ENCODE results near the gene CYP11A1. TPM values are rescaled to one million over a fixed set of nuclear protein-coding genes. Genes with fewer than 3 reads are reported as not detected.

The CYP11A1 gene
- polyA plus RNA-seq, 4 donors: 0.54 to 2.7 (median 0.73) TPM

DNA sequence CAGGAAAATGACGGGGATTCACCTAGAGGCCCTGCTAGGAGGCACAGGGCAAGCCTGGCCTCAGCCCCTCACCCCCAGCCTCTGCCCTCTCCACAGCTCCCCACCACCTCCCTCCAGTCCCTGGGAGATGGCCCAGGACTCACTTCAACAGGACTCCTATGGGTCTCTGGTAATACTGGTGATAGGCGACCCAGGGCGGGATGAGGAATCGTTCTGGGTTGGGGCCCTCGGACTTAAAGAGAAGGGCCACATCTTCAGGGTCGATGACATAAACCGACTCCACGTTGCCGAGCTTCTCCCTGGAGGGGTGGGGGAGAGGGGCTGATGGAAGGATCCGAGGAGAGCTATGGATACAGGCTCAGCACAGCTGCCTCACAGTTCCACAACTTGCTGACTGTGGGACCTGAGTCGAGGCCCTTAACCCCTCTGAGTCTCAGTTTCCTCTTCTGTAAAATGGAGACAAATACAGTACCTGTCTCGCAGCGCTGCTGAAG lies 19.6 kb downstream of the CYP11A1 start:
- Histone ChIP-seq H3K4me3 (ENCODE audit: low read depth in 1 of 3, low read length in 3 of 3) (no peak overlapping the region), H3K36me3 (ENCODE audit: control insufficient read depth in 3 of 3, insufficient read depth in 2 of 3, low read depth in 1 of 3, low read length in 3 of 3) (no peaks in the 10 kb centered on the region), H3K27me3 (ENCODE audit: control insufficient read depth in 3 of 3, insufficient read depth in 3 of 3, low read length in 3 of 3) (peaks cover 0 to 5% (median 0%) of the 10 kb centered on the region in 3 donors), H3K9me3 (ENCODE audit: control insufficient read depth in 2 of 2, insufficient read depth in 1 of 2, low read depth in 1 of 2, low read length in 1 of 2) (no peaks in the 10 kb centered on the region), H3K4me1 (ENCODE audit: control insufficient read depth in 3 of 3, insufficient read depth in 2 of 3, low read depth in 1 of 3, low read length in 2 of 3) (no peaks in the 10 kb centered on the region), H3K27ac (ENCODE audit: low read depth in 1 of 3, low read length in 2 of 3) (no peak overlapping the region)
- WGBS, 3 donors: 84 to 90% (median 85%) methylated on average over 13 of the region's 13 CpGs
- DNase-seq (no peak), FAIRE-seq (no peak)

DNA sequence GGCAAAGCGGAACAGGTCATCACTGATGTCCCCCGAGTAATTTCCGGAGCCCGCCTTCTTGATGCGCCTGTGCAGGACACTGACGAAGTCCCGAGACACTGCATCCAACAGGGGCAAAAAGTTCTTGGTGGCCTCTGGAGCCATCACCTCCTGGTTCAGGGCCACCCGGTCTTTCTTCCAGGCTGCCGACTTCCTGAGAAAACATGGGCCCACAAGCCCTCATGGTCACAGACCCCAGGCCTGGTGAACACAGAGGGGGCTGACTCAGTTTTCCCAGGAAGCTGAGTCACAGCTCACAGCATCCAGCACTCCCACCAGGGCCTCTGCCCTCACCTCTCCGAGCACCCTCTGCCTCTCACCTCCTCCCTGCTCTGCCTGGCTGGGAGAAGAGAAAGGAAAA lies 22.4 kb downstream of the CYP11A1 start:
- no peak for FAIRE-seq
- H3K27ac ChIP-seq (ENCODE audit: low read depth in 1 of 3, low read length in 2 of 3): no peak overlapping the region
- H3K27me3 ChIP-seq (ENCODE audit: control insufficient read depth in 3 of 3, insufficient read depth in 3 of 3, low read length in 3 of 3): no peaks in the 10 kb centered on the region
- H3K9me3 ChIP-seq (ENCODE audit: control insufficient read depth in 2 of 2, insufficient read depth in 1 of 2, low read depth in 1 of 2, low read length in 1 of 2): no peaks in the 10 kb centered on the region
- no peaks in the 10 kb centered on the region for H3K36me3 ChIP-seq (ENCODE audit: control insufficient read depth in 3 of 3, insufficient read depth in 2 of 3, low read depth in 1 of 3, low read length in 3 of 3)
- DNase-seq: no peak
- no peak overlapping the region for H3K4me3 ChIP-seq (ENCODE audit: low read depth in 1 of 3, low read length in 3 of 3)
- H3K4me1 ChIP-seq (ENCODE audit: control insufficient read depth in 3 of 3, insufficient read depth in 2 of 3, low read depth in 1 of 3, low read length in 2 of 3): no peaks in the 10 kb centered on the region
- 77 to 88% (median 78%) methylated on average over 10 of the region's 10 CpGs for WGBS, 3 donors

DNA sequence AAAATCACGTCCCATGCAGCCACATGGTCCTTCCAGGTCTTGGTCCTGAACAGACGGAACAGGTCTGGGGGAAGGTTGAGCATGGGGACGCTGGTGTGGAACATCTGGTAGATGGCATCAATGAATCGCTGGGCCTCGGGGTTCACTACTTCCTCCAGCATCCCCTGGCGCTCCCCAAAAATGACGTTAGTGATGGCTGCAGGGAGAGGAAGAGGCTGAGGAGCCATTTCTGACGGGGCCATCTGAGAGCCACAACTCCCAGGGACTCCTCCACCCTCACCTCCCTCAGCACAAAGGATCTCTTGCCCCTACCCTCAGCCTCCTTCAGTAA lies 23.7 kb downstream of the CYP11A1 start:
- Histone ChIP-seq H3K36me3 (ENCODE audit: control insufficient read depth in 3 of 3, insufficient read depth in 2 of 3, low read depth in 1 of 3, low read length in 3 of 3) (no peaks in the 10 kb centered on the region), H3K9me3 (ENCODE audit: control insufficient read depth in 2 of 2, insufficient read depth in 1 of 2, low read depth in 1 of 2, low read length in 1 of 2) (no peaks in the 10 kb centered on the region), H3K27me3 (ENCODE audit: control insufficient read depth in 3 of 3, insufficient read depth in 3 of 3, low read length in 3 of 3) (no peaks in the 10 kb centered on the region), H3K4me1 (ENCODE audit: control insufficient read depth in 3 of 3, insufficient read depth in 2 of 3, low read depth in 1 of 3, low read length in 2 of 3) (no peaks in the 10 kb centered on the region), H3K27ac (ENCODE audit: low read depth in 1 of 3, low read length in 2 of 3) (no peak overlapping the region), H3K4me3 (ENCODE audit: low read depth in 1 of 3, low read length in 3 of 3) (no peak overlapping the region)
- FAIRE-seq: no peak
- 79 to 89% (median 86%) methylated on average over 7 to 8 of the region's 8 CpGs for WGBS, 3 donors
- no peak for DNase-seq

DNA sequence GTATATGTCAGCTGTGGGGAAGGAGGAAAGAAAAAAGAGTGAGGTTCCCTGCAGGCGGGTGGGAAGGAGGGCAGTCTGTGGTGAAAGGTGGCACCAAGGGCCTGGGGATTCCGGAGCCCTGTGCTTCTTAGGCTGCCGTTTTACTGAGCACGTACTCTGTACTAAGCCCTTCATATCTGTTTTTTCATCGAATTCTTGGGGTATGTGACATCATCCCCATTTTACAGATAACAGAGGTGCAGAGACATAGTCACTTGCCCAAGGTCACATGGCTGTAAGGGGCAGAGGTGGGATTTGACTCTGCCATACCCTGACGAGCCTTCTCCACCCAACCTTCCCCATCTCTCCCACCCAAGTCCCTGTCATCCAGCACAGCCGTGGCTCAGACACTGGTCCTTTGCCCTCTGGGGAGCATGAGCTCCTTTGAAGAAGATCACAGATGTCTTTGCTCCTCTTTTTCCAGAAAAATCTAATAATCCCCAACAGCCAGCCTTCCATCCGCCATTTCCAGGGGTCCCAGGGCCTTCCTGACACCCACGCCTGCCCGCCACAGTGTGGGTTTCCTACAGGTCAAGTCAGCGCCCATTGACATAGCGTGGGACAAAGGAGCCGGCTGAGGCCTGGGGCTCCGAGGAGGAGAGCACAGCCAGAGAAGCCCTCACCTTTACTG lies 24.2 kb downstream of the CYP11A1 start:
- no peaks in the 10 kb centered on the region for H3K9me3 ChIP-seq (ENCODE audit: control insufficient read depth in 2 of 2, insufficient read depth in 1 of 2, low read depth in 1 of 2, low read length in 1 of 2)
- no peak overlapping the region for H3K4me3 ChIP-seq (ENCODE audit: low read depth in 1 of 3, low read length in 3 of 3)
- H3K4me1 ChIP-seq (ENCODE audit: control insufficient read depth in 3 of 3, insufficient read depth in 2 of 3, low read depth in 1 of 3, low read length in 2 of 3): no peaks in the 10 kb centered on the region
- no peaks in the 10 kb centered on the region for H3K27me3 ChIP-seq (ENCODE audit: control insufficient read depth in 3 of 3, insufficient read depth in 3 of 3, low read length in 3 of 3)
- H3K36me3 ChIP-seq (ENCODE audit: control insufficient read depth in 3 of 3, insufficient read depth in 2 of 3, low read depth in 1 of 3, low read length in 3 of 3): no peaks in the 10 kb centered on the region
- 88 to 91% (median 88%) methylated on average over 14 of the region's 14 CpGs for WGBS, 3 donors
- H3K27ac ChIP-seq (ENCODE audit: low read depth in 1 of 3, low read length in 2 of 3): no peak overlapping the region
- FAIRE-seq (no peak), DNase-seq (no peak)

DNA sequence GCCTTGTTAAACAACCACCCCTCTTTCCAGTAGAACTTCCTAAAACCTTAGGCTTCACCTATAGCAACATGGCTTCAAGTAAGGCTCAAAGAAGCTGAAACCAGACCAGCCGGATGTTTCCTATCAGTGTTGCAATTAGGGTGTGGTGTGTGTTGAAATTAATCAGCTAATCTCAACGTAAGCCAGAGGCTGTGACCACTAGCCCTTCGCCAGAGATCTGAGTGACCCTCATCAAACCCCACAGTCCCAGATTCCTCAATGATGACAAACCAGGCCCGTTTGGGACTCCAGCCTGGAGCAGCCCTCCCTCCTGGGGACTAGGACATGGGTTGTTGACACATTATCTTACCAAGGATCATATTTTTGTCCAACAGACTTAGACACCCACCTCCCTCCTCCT lies 27.3 kb downstream of the CYP11A1 start:
- no peaks in the 10 kb centered on the region for H3K4me1 ChIP-seq (ENCODE audit: control insufficient read depth in 3 of 3, insufficient read depth in 2 of 3, low read depth in 1 of 3, low read length in 2 of 3)
- H3K9me3 ChIP-seq (ENCODE audit: control insufficient read depth in 2 of 2, insufficient read depth in 1 of 2, low read depth in 1 of 2, low read length in 1 of 2): no peaks in the 10 kb centered on the region
- 12 to 36% (median 13%) methylated on average over 4 of the region's 4 CpGs for WGBS, 3 donors
- no peak for FAIRE-seq
- no peak for DNase-seq
- no peaks in the 10 kb centered on the region for H3K27me3 ChIP-seq (ENCODE audit: control insufficient read depth in 3 of 3, insufficient read depth in 3 of 3, low read length in 3 of 3)
- no peaks in the 10 kb centered on the region for H3K36me3 ChIP-seq (ENCODE audit: control insufficient read depth in 3 of 3, insufficient read depth in 2 of 3, low read depth in 1 of 3, low read length in 3 of 3)
- H3K4me3 ChIP-seq (ENCODE audit: low read depth in 1 of 3, low read length in 3 of 3): no peak overlapping the region
- no peak overlapping the region for H3K27ac ChIP-seq (ENCODE audit: low read depth in 1 of 3, low read length in 2 of 3)

DNA sequence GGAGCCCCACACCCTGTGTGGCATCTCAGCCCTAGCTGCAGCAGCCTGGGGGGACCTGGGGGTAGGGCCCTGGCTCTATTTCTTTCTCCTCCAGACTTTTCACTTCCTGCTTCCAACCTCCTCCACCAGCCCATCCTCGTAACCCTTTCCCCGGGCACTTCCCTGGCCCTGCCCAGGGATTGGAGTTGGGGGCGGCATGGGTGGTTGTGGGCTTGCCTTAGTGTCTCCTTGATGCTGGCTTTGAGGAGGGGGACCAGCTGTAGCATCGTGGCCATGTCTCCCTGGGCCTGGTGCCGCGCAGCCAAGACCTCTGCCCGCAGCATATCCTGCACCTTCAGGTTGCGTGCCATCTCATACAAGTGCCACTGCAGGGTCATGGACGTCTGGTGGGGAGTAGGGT lies 28.1 kb downstream of the CYP11A1 start:
- Histone ChIP-seq H3K4me3 (ENCODE audit: low read depth in 1 of 3, low read length in 3 of 3) (no peak overlapping the region), H3K27ac (ENCODE audit: low read depth in 1 of 3, low read length in 2 of 3) (no peak overlapping the region), H3K9me3 (ENCODE audit: control insufficient read depth in 2 of 2, insufficient read depth in 1 of 2, low read depth in 1 of 2, low read length in 1 of 2) (no peaks in the 10 kb centered on the region), H3K36me3 (ENCODE audit: control insufficient read depth in 3 of 3, insufficient read depth in 2 of 3, low read depth in 1 of 3, low read length in 3 of 3) (no peaks in the 10 kb centered on the region), H3K4me1 (ENCODE audit: control insufficient read depth in 3 of 3, insufficient read depth in 2 of 3, low read depth in 1 of 3, low read length in 2 of 3) (no peaks in the 10 kb centered on the region), H3K27me3 (ENCODE audit: control insufficient read depth in 3 of 3, insufficient read depth in 3 of 3, low read length in 3 of 3) (no peaks in the 10 kb centered on the region)
- WGBS, 3 donors: 80 to 93% (median 92%) methylated on average over 9 of the region's 9 CpGs
- FAIRE-seq (no peak), DNase-seq (no peak)

DNA sequence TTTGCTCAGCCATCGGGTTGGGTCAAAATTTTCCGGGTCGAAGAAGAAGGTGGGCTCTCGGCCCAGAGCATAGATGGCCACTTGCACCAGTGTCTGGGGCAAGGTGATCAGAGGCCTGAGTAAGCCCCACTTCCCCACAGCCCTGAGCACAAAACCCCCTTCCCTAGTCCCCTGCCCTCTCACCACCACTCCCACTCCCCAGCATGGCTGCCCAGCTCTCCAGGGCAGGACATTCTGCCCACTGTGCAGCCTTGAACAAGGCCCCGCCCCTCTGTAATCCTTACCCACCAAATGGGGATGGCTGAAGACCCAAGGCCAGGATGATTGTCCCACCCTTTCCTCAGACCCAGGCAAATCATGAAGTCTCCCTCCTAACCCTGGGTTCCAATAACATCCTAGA lies 28.8 kb downstream of the CYP11A1 start:
- H3K27ac ChIP-seq (ENCODE audit: low read depth in 1 of 3, low read length in 2 of 3): no peak overlapping the region
- H3K4me3 ChIP-seq (ENCODE audit: low read depth in 1 of 3, low read length in 3 of 3): no peak overlapping the region
- DNase-seq (no peak), FAIRE-seq (no peak)
- no peaks in the 10 kb centered on the region for H3K4me1 ChIP-seq (ENCODE audit: control insufficient read depth in 3 of 3, insufficient read depth in 2 of 3, low read depth in 1 of 3, low read length in 2 of 3)
- H3K27me3 ChIP-seq (ENCODE audit: control insufficient read depth in 3 of 3, insufficient read depth in 3 of 3, low read length in 3 of 3): no peaks in the 10 kb centered on the region
- 90 to 95% (median 90%) methylated on average over 5 of the region's 5 CpGs for WGBS, 3 donors
- no peaks in the 10 kb centered on the region for H3K36me3 ChIP-seq (ENCODE audit: control insufficient read depth in 3 of 3, insufficient read depth in 2 of 3, low read depth in 1 of 3, low read length in 3 of 3)
- no peaks in the 10 kb centered on the region for H3K9me3 ChIP-seq (ENCODE audit: control insufficient read depth in 2 of 2, insufficient read depth in 1 of 2, low read depth in 1 of 2, low read length in 1 of 2)

DNA sequence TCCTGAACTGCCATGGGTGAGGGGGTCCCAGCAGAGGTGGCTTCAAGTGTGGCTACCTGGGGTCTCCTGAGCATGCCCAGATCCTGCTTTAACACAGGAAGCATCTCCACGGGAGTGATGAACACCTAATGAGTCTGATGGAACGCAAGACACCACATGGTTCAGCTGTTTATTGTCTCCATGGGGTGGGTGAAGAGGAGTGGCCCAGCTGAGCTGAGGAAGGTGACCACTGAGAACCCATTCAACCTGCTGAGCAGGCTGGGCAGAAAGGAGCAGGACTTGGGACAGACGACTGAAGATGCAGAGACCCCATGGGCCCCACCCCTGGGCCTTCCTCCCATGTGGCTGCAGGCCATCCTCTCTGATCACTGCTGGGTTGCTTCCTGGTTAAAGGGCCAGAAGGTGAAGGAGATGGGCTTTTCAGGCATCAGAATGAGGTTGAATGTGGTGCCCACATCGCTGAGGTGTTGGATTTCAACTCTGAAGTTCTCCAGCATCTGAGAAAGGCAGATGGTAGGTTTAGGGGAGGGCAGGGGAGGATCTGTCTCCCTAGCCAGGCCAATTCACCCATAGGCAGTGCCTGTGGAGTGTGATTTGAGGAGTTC lies 29.7 kb downstream of the CYP11A1 start:
- DNase-seq (no peak), FAIRE-seq (no peak)
- Histone ChIP-seq H3K27me3 (ENCODE audit: control insufficient read depth in 3 of 3, insufficient read depth in 3 of 3, low read length in 3 of 3) (no peaks in the 10 kb centered on the region), H3K36me3 (ENCODE audit: control insufficient read depth in 3 of 3, insufficient read depth in 2 of 3, low read depth in 1 of 3, low read length in 3 of 3) (no peaks in the 10 kb centered on the region), H3K4me1 (ENCODE audit: control insufficient read depth in 3 of 3, insufficient read depth in 2 of 3, low read depth in 1 of 3, low read length in 2 of 3) (no peaks in the 10 kb centered on the region), H3K4me3 (ENCODE audit: low read depth in 1 of 3, low read length in 3 of 3) (no peak overlapping the region), H3K27ac (ENCODE audit: low read depth in 1 of 3, low read length in 2 of 3) (no peak overlapping the region), H3K9me3 (ENCODE audit: control insufficient read depth in 2 of 2, insufficient read depth in 1 of 2, low read depth in 1 of 2, low read length in 1 of 2) (no peaks in the 10 kb centered on the region)
- WGBS, 3 donors: 56 to 72% (median 63%) methylated on average over 4 of the region's 4 CpGs

DNA sequence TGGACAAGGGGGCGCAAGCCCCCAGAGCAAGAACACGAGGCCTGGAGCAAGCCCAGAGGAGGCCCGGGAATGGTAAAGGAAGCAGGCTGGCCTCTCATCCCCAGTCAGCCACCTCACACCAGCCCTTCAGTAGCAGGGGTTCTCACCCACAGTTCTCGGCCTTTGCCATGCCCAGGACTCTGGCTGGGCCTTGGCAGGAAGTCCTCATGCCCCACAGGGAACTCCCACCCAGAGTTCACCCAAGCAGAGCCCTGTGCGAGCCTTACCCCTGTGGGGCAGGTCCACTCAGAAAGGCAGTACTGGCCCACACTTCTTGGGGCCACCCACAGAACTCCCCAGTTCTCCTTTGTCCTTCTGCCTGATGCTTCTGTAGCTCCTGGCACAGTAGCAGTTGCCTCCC lies 30.3 kb downstream of the CYP11A1 start:
- DNase-seq: no peak
- 84 to 89% (median 87%) methylated on average over 5 of the region's 5 CpGs for WGBS, 3 donors
- H3K4me3 ChIP-seq (ENCODE audit: low read depth in 1 of 3, low read length in 3 of 3): no peak overlapping the region
- no peak for FAIRE-seq
- H3K4me1 ChIP-seq (ENCODE audit: control insufficient read depth in 3 of 3, insufficient read depth in 2 of 3, low read depth in 1 of 3, low read length in 2 of 3): no peaks in the 10 kb centered on the region
- no peaks in the 10 kb centered on the region for H3K36me3 ChIP-seq (ENCODE audit: control insufficient read depth in 3 of 3, insufficient read depth in 2 of 3, low read depth in 1 of 3, low read length in 3 of 3)
- H3K9me3 ChIP-seq (ENCODE audit: control insufficient read depth in 2 of 2, insufficient read depth in 1 of 2, low read depth in 1 of 2, low read length in 1 of 2): no peaks in the 10 kb centered on the region
- no peak overlapping the region for H3K27ac ChIP-seq (ENCODE audit: low read depth in 1 of 3, low read length in 2 of 3)
- H3K27me3 ChIP-seq (ENCODE audit: control insufficient read depth in 3 of 3, insufficient read depth in 3 of 3, low read length in 3 of 3): no peaks in the 10 kb centered on the region
